Measurements from ENCODE around the gene CYB561.

Gene CYB561

GRCh38 chr17:63405741-63406261 lies 40.3 kb downstream of the CYB561 start:
- FAIRE-seq = no peak

GRCh38 chr17:63405020-63405419 lies 41.1 kb downstream of the CYB561 start:
- no peak for FAIRE-seq

GRCh38 chr17:63402431-63403212 lies 43.5 kb downstream of the CYB561 start:
- FAIRE-seq = no peak

- FAIRE-seq = no peak
These were observed 46.2 kb downstream of the CYB561 start for GRCh38 chr17:63399856-63400255.

- FAIRE-seq = no peak
These were observed 46.8 kb downstream of the CYB561 start for GRCh38 chr17:63399316-63399715.

- FAIRE-seq = no peak
These were observed 47.4 kb downstream of the CYB561 start for GRCh38 chr17:63398680-63399079.

GRCh38 chr17:63395075-63395805 lies 50.9 kb downstream of the CYB561 start:
- FAIRE-seq = no peak

GRCh38 chr17:63390090-63390489 lies 56.0 kb downstream of the CYB561 start:
- FAIRE-seq = no peak

GRCh38 chr17:63387656-63388340 lies 58.3 kb downstream of the CYB561 start:
- FAIRE-seq = no peak

GRCh38 chr17:63382826-63383225 lies 63.3 kb downstream of the CYB561 start:
- FAIRE-seq = no peak
